ENCODE measurements around the gene ELOVL7.

- TF ChIP-seq TAF1 (IDR thresholded peaks at IDR 0.05; ENCODE audit: borderline replicate concordance, insufficient read depth, low read length) (no peak), SIN3A (IDR thresholded peaks at IDR 0.05; ENCODE audit: borderline replicate concordance, insufficient read depth, low read length) (no peak), REST (IDR thresholded peaks at IDR 0.05; ENCODE audit: insufficient read depth in 1 of 2, low read depth in 2 of 2, low read length in 2 of 2) (no peak), POLR2AphosphoS5 (IDR thresholded peaks at IDR 0.05; ENCODE audit: low read depth, low read length) (no peak)
Observed at GRCh38 chr5:60852317-60852716, 8.2 kb upstream of the ELOVL7 start.
